Osteoblast (primary cell): Measurements from ENCODE around the gene AFDN. TPM values are rescaled to one million over a fixed set of nuclear protein-coding genes. Genes with fewer than 3 reads are reported as not detected.

Source experiments
- DNase-seq: peaks from one replicate; pipeline ENCODE4 v3.0.0; 2011; ENCODE audit warnings: low spot score, mixed read lengths; ENCODE audit not compliant: insufficient read length; ENCODE audit errors: missing footprints
- H2AFZ ChIP-seq: 2 replicates; pipeline ENCODE4 v1.6.0; 2011; ENCODE audit warnings: mild to moderate bottlenecking, low read length
- H3K27ac ChIP-seq: 2 replicates; pipeline ENCODE4 v1.5.1; 2011; ENCODE audit warnings: mild to moderate bottlenecking, low read depth, low read length, moderate library complexity
- H3K27me3 ChIP-seq: 2 replicates; pipeline ENCODE4 v1.6.0; 2012; ENCODE audit warnings: mild to moderate bottlenecking, control low read depth, inconsistent platforms, low read length, moderate library complexity; ENCODE audit not compliant: insufficient read depth
- H3K36me3 ChIP-seq: 2 replicates; pipeline ENCODE4 v1.5.1; 2011; ENCODE audit warnings: mild to moderate bottlenecking, low read length, control low read depth, moderate library complexity; ENCODE audit not compliant: insufficient read depth
- H3K4me1 ChIP-seq: 2 replicates; pipeline ENCODE4 v1.5.1; 2011; ENCODE audit warnings: mild to moderate bottlenecking, low read length, control low read depth, moderate library complexity; ENCODE audit not compliant: insufficient read depth
- H3K4me2 ChIP-seq: 2 replicates; pipeline ENCODE4 v1.6.0; 2011; ENCODE audit warnings: mild to moderate bottlenecking, low read length; ENCODE audit not compliant: insufficient read depth
- H3K4me3 ChIP-seq: fragments of 200-600 bp; sonication (generic); 3 replicates; pipeline ENCODE4 v1.5.1; 2012; ENCODE audit warnings: mild to moderate bottlenecking, low read length, inconsistent platforms; ENCODE audit not compliant: insufficient read depth
- H3K79me2 ChIP-seq: 2 replicates; pipeline ENCODE4 v1.6.0; 2012; ENCODE audit warnings: mild to moderate bottlenecking, low read length, control low read depth, inconsistent platforms; ENCODE audit not compliant: insufficient read depth
- H3K9me3 ChIP-seq: 2 replicates; pipeline ENCODE4 v1.5.1; 2011; ENCODE audit warnings: low read depth, low read length, control low read depth
- H4K20me1 ChIP-seq: 2 replicates; pipeline ENCODE4 v1.6.0; 2012; ENCODE audit warnings: mild to moderate bottlenecking, low read length, control low read depth; ENCODE audit not compliant: insufficient read depth
- total RNA-seq: library from RNA; depleted of rRNA; stranded (reverse); fragments of >200 nt; gene quantifications from 2 replicates; pipeline ENCODE4 v1.2.3, GENCODE V29; 2012
- TF ChIP-seq, protein P1 (sequence below): IDR thresholded peaks from 2 replicates; pipeline ENCODE4 v1.5.1; 2011; ENCODE audit warnings: mild to moderate bottlenecking, low read depth, low read length, moderate library complexity; ENCODE audit errors: extremely low read depth

Gene AFDN
- total RNA-seq, 1 donor = 52.5 TPM

- Histone ChIP-seq H3K4me3 (no peak overlapping the region), H3K4me2 (no peak overlapping the region), H3K9me3 (no peaks in the 10 kb centered on the region), H3K27me3 (no peaks in the 10 kb centered on the region), H3K36me3 (no peaks in the 10 kb centered on the region), H2AFZ (no peak overlapping the region), H4K20me1 (no peaks in the 10 kb centered on the region), H3K79me2 (no peaks in the 10 kb centered on the region), H3K27ac (no peak overlapping the region), H3K4me1 (no peaks in the 10 kb centered on the region)
- TF ChIP-seq, protein P1, sequence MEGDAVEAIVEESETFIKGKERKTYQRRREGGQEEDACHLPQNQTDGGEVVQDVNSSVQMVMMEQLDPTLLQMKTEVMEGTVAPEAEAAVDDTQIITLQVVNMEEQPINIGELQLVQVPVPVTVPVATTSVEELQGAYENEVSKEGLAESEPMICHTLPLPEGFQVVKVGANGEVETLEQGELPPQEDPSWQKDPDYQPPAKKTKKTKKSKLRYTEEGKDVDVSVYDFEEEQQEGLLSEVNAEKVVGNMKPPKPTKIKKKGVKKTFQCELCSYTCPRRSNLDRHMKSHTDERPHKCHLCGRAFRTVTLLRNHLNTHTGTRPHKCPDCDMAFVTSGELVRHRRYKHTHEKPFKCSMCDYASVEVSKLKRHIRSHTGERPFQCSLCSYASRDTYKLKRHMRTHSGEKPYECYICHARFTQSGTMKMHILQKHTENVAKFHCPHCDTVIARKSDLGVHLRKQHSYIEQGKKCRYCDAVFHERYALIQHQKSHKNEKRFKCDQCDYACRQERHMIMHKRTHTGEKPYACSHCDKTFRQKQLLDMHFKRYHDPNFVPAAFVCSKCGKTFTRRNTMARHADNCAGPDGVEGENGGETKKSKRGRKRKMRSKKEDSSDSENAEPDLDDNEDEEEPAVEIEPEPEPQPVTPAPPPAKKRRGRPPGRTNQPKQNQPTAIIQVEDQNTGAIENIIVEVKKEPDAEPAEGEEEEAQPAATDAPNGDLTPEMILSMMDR = no peak
- peak; percentile 18 for DNase-seq
Measured at GRCh38 chr6:167789358-167789757, 37.4 kb upstream of the AFDN start.

- TF ChIP-seq, protein P1 = no peak
- Histone ChIP-seq H3K9me3 (no peaks in the 10 kb centered on the region), H4K20me1 (no peaks in the 10 kb centered on the region), H3K36me3 (no peaks in the 10 kb centered on the region), H3K4me1 (no peaks in the 10 kb centered on the region), H3K79me2 (no peaks in the 10 kb centered on the region), H2AFZ (no peak overlapping the region), H3K4me2 (no peak overlapping the region), H3K4me3 (no peak overlapping the region), H3K27me3 (no peaks in the 10 kb centered on the region), H3K27ac (no peak overlapping the region)
- no peak for DNase-seq
Measured at GRCh38 chr6:167791091-167791779, 35.5 kb upstream of the AFDN start.

DNA sequence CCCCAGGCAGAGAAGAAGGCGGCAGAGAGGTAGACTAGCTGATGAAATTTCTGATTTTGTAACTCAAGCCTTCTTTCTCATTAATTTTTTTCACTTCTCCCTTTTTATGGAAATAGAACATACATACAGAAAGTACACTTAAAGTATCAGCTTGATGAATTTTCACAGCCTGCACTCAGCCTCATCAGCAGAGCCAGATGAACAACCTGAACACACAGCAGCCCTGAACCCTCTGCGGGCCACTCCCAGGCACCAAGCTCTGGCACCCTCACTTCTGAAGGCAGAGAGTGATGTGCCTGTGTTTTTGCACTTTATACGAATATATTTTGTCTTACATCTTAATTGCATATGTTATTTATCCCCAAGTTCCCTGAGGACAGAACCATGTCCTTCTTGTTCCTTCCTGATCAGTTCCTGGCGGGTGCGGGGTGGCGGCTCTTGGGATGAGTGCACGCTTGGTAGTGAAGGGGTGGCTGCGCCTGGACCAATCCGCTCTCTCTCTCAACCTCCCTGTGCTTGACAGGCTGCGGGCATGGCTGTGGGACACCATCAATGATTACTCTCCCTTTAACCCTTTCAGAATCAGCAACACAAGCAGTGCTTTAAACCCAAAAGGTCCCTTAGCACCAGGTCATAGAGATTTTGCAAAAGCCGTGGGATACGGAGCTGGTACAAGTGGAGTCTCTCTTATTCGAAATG is 34.8 kb upstream of the AFDN start:
- TF ChIP-seq, protein P1 = no peak

DNA sequence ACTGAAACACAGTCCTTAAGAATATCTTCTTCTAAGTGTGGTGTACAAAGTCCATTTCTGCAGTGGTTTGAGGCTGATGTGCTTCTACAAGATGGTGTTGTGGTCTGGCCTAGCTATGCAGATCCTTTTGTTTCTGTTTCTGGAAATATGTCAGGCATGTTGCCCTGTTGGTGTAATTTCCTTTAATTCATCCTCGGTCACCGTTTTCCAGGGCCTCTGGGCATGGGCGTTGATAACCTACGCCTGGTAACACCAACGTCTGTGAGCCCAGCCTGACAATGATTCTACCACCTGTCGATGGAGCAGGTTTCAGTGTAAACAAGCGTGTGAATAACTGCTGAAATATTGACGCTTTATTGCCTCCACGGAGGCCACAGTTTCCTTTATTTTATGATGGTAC is 33.3 kb upstream of the AFDN start:
- TF ChIP-seq, protein P1 = no peak
- no peak overlapping the region for H2AFZ ChIP-seq
- no peak overlapping the region for H3K27ac ChIP-seq
- no peaks in the 10 kb centered on the region for H3K27me3 ChIP-seq
- H3K4me1 ChIP-seq = no peaks in the 10 kb centered on the region
- DNase-seq = no peak
- no peak overlapping the region for H3K4me3 ChIP-seq
- no peaks in the 10 kb centered on the region for H4K20me1 ChIP-seq
- no peak overlapping the region for H3K4me2 ChIP-seq
- H3K9me3 ChIP-seq = no peaks in the 10 kb centered on the region
- no peaks in the 10 kb centered on the region for H3K36me3 ChIP-seq
- H3K79me2 ChIP-seq = no peaks in the 10 kb centered on the region

More for the DNA sequence above, 34.8 kb upstream of the AFDN start:
- DNase-seq = no peak
- no peaks in the 10 kb centered on the region for H4K20me1 ChIP-seq
- H3K27ac ChIP-seq = no peak overlapping the region
- no peaks in the 10 kb centered on the region for H3K27me3 ChIP-seq
- no peaks in the 10 kb centered on the region for H3K36me3 ChIP-seq
- no peaks in the 10 kb centered on the region for H3K4me1 ChIP-seq
- H2AFZ ChIP-seq = no peak overlapping the region
- no peak overlapping the region for H3K4me2 ChIP-seq
- no peaks in the 10 kb centered on the region for H3K79me2 ChIP-seq
- no peaks in the 10 kb centered on the region for H3K9me3 ChIP-seq
- H3K4me3 ChIP-seq = no peak overlapping the region
